Keratinocyte (primary cell): ENCODE results near the gene REPS1. TPM values are rescaled to one million over a fixed set of nuclear protein-coding genes. Genes with fewer than 3 reads are reported as not detected.

ENCODE experiments used
- DNase-seq: peaks from one replicate; pipeline ENCODE4 v3.0.0-alpha.2; 2011; ENCODE audit warnings: low read depth, missing footprints, low spot score
- FAIRE-seq: peaks from 2 replicates; lab custom pipeline; 2011; peaks lifted over from hg19 to GRCh38; lab: Jason Lieb, UNC
- H2AFZ ChIP-seq: 2 replicates; pipeline ENCODE4 v1.6.0; 2012; ENCODE audit warnings: low read length, control low read depth, inconsistent platforms; ENCODE audit not compliant: control insufficient read depth
- H3K27ac ChIP-seq: 2 replicates; pipeline ENCODE4 v1.5.1; 2011; ENCODE audit warnings: low read length; ENCODE audit not compliant: control insufficient read depth, insufficient read depth
- H3K27me3 ChIP-seq: 3 replicates; pipeline ENCODE4 v1.6.0; 2011; ENCODE audit warnings: low read length; ENCODE audit not compliant: control insufficient read depth, insufficient read depth; ENCODE audit errors: extremely low read depth
- H3K36me3 ChIP-seq, 2 experiments: 2 replicates in 1 of 2; 3 replicates in 1 of 2; pipeline ENCODE4 v1.5.1; 2011; ENCODE audit warnings: low read length in 2 of 2, mild to moderate bottlenecking in 1 of 2; ENCODE audit not compliant: control insufficient read depth in 2 of 2, insufficient read depth in 2 of 2; ENCODE audit errors: extremely low read depth in 1 of 2
- H3K4me1 ChIP-seq: 3 replicates; pipeline ENCODE4 v1.5.1; 2011; ENCODE audit warnings: low read length; ENCODE audit not compliant: control insufficient read depth, insufficient read depth; ENCODE audit errors: extremely low read depth
- H3K4me2 ChIP-seq: 3 replicates; pipeline ENCODE4 v1.6.0; 2011; ENCODE audit warnings: low read depth, low read length; ENCODE audit not compliant: control insufficient read depth, insufficient read depth; ENCODE audit errors: extremely low read depth
- H3K4me3 ChIP-seq, 3 experiments: fragments of 200-600 bp in 1 of 3; sonication (generic) in 1 of 3; 2 replicates in 2 of 3; 3 replicates in 1 of 3; pipeline ENCODE4 v1.5.1; 2011 to 2016; ENCODE audit warnings: low read length in 3 of 3, mild to moderate bottlenecking in 3 of 3, control low read depth in 2 of 3, inconsistent platforms in 1 of 3, low read depth in 1 of 3, mixed read lengths in 1 of 3, mixed run types in 1 of 3, moderate library complexity in 1 of 3; ENCODE audit not compliant: control insufficient read depth in 2 of 3, insufficient read depth in 2 of 3; ENCODE audit errors: extremely low read depth in 1 of 3
- H3K79me2 ChIP-seq: 2 replicates; pipeline ENCODE4 v1.6.0; 2012; ENCODE audit warnings: low read length; ENCODE audit not compliant: control insufficient read depth, insufficient read depth
- H3K9ac ChIP-seq: 3 replicates; pipeline ENCODE4 v1.6.0; 2011; ENCODE audit warnings: low read length; ENCODE audit not compliant: control insufficient read depth, insufficient read depth; ENCODE audit errors: extremely low read depth
- H3K9me1 ChIP-seq: 3 replicates; pipeline ENCODE4 v1.6.0; 2011; ENCODE audit warnings: low read length; ENCODE audit not compliant: control insufficient read depth, insufficient read depth; ENCODE audit errors: extremely low read depth
- H3K9me3 ChIP-seq: 2 replicates; pipeline ENCODE4 v1.5.1; 2012; ENCODE audit warnings: low read depth, low read length; ENCODE audit not compliant: control insufficient read depth
- H4K20me1 ChIP-seq: 3 replicates; pipeline ENCODE4 v1.6.0; 2011; ENCODE audit warnings: low read length; ENCODE audit not compliant: control insufficient read depth, insufficient read depth; ENCODE audit errors: extremely low read depth
- CTCF ChIP-seq, 3 experiments: IDR thresholded peaks in 1 of 3; conservative IDR thresholded peaks in 1 of 3; optimal IDR thresholded peaks in 1 of 3; 2 replicates in 2 of 3; 3 replicates in 1 of 3; pipeline versions ENCODE3 to v1.5.1; 2011; ENCODE audit warnings: low read length in 3 of 3, mild to moderate bottlenecking in 3 of 3, moderate library complexity in 2 of 3, control low read depth in 1 of 3, inconsistent platforms in 1 of 3; ENCODE audit not compliant: insufficient read depth in 2 of 3; ENCODE audit errors: extremely low read depth in 1 of 3
- EZH2 ChIP-seq: IDR thresholded peaks from one replicate; pipeline ENCODE4 v1.6.1; 2012; ENCODE audit warnings: inconsistent platforms, mild to moderate bottlenecking, low read length, moderate library complexity
- dilution Hi-C: fragments of 300-500 bp; cut with MboI; formaldehyde crosslinking; loops from one replicate; pipeline ENCODE4 v1.7.0; 2020; ENCODE audit warnings: low sequenced_read_pairs; ENCODE audit not compliant: extremely low pct_ligation_motif_present
- polyA plus RNA-seq, 5 experiments: library from polyadenylated mRNA; depleted of rRNA in 3 of 5; stranded (reverse) in 3 of 5; stranded (forward) in 1 of 5; unstranded in 1 of 5; fragments of >200 nt; gene quantifications; 1 replicate in 1 of 5; 2 replicates in 3 of 5; 3 replicates in 1 of 5; pipeline versions ENCODE4 v1.2.1 to v1.2.3, GENCODE V29; 2011 to 2012; ENCODE audit warnings: missing spikeins in 2 of 5, low read depth in 1 of 5, low replicate concordance in 1 of 5

REPS1 gene
- polyA plus RNA-seq, 1 donor (not counting 4 experiments of a cell fraction or from before 2014, with no cell fraction given): 61.3 TPM

GRCh38 chr6:138978229-138978628 is 9.8 kb downstream of the REPS1 start:
- Histone ChIP-seq H4K20me1 (no peaks in the 10 kb centered on the region), H3K4me3 (no peak overlapping the region), H3K36me3 (no peaks in the 10 kb centered on the region), H3K27me3 (no peaks in the 10 kb centered on the region), H3K9me1 (peaks cover 5% of the 10 kb centered on the region), H3K9ac (no peak overlapping the region), H3K4me1 (peaks cover 28% of the 10 kb centered on the region), H3K27ac (no peak overlapping the region), H3K9me3 (no peaks in the 10 kb centered on the region), H2AFZ (no peak overlapping the region), H3K79me2 (peaks cover 98% of the 10 kb centered on the region), H3K4me2 (no peak overlapping the region)
- DNase-seq: no peak
- no peak for FAIRE-seq
- dilution Hi-C loops: no loop called here
- TF ChIP-seq EZH2: no peak

GRCh38 chr6:138977646-138978167 is 10.3 kb downstream of the REPS1 start:
- DNase-seq: no peak
- no peak overlapping the region for H3K4me3 ChIP-seq
- no peak overlapping the region for H3K27ac ChIP-seq
- no peak for FAIRE-seq
- dilution Hi-C loops: no loop called here
- no peaks in the 10 kb centered on the region for H3K27me3 ChIP-seq
- no peaks in the 10 kb centered on the region for H3K9me3 ChIP-seq
- peaks cover 5% of the 10 kb centered on the region for H3K9me1 ChIP-seq
- H3K4me1 ChIP-seq: peaks cover 32% of the 10 kb centered on the region
- H4K20me1 ChIP-seq: no peaks in the 10 kb centered on the region
- no peak overlapping the region for H3K4me2 ChIP-seq
- no peak overlapping the region for H2AFZ ChIP-seq
- no peaks in the 10 kb centered on the region for H3K36me3 ChIP-seq
- no peak for TF ChIP-seq EZH2
- no peak for TF ChIP-seq CTCF (optimal IDR thresholded peaks at IDR 0.05 in 1 of 3, IDR thresholded peaks at IDR 0.05 in 1 of 3, conservative IDR thresholded peaks at IDR 0.05 in 1 of 3; ENCODE audit: extremely low read depth in 1 of 3, insufficient read depth in 2 of 3, low read length in 3 of 3)
- peaks cover 98% of the 10 kb centered on the region for H3K79me2 ChIP-seq
- H3K9ac ChIP-seq: no peak overlapping the region

- Histone ChIP-seq H3K27me3 (no peaks in the 10 kb centered on the region), H2AFZ (no peak overlapping the region), H3K79me2 (peaks cover 93% of the 10 kb centered on the region), H3K4me3 (no peak overlapping the region), H3K9me3 (no peaks in the 10 kb centered on the region), H3K9me1 (peaks cover 5% of the 10 kb centered on the region), H3K36me3 (no peaks in the 10 kb centered on the region), H3K4me2 (no peak overlapping the region), H4K20me1 (no peaks in the 10 kb centered on the region), H3K9ac (no peak overlapping the region), H3K4me1 (peaks cover 35% of the 10 kb centered on the region), H3K27ac (no peak overlapping the region)
- DNase-seq (no peak), FAIRE-seq (peak; percentile 29)
- dilution Hi-C loops: no loop called here
- no peak for TF ChIP-seq CTCF (optimal IDR thresholded peaks at IDR 0.05 in 1 of 3, IDR thresholded peaks at IDR 0.05 in 1 of 3, conservative IDR thresholded peaks at IDR 0.05 in 1 of 3; ENCODE audit: extremely low read depth in 1 of 3, insufficient read depth in 2 of 3, low read length in 3 of 3)
Observed at GRCh38 chr6:138977242-138977641, 10.8 kb downstream of the REPS1 start.
